ENCODE measurements around the gene EML5.
A peak's percentile ranks its signal among the peaks of the same experiment; 100 is the strongest.

Gene EML5

DNA sequence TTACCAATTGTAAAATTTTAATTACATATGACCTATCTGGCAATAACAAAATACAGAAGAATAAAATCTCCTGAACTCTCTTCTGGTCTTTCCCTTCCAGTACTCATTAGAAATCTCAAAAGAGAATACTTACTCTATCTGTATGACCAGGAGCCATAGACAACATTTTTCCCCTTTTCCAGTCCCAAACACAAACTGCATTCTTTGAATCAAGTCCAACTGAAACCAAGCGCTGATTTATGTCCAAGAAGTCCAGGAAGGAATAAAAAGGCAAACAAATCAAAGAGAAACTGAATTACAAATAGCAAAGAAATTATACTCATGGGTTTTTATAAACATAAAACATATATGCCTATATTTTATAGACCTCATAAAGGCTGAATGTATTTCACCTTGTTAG is 46.7 kb downstream of the EML5 start:
- CTCF ChIA-PET, result no interaction called here
- no CpG with 5 or more reads among the region's 1 CpG for WGBS (ENCODE audit: insufficient coverage)
- H3K27ac ChIP-seq (ENCODE audit: insufficient read depth in 1 of 2, low read depth in 1 of 2, low read length in 2 of 2, poor library complexity in 1 of 2, severe bottlenecking in 2 of 2), result no peak overlapping the region
- no peaks in the 10 kb centered on the region for H3K9me3 ChIP-seq (ENCODE audit: control extremely low read depth in 1 of 5, control insufficient read depth in 4 of 5, insufficient read depth in 2 of 5, low read depth in 1 of 5, low read length in 4 of 5)
- no peaks in the 10 kb centered on the region for H3K4me1 ChIP-seq (ENCODE audit: control extremely low read depth in 1 of 4, control insufficient read depth in 4 of 4, insufficient read depth in 4 of 4, low read length in 3 of 4)
- no peak for DNase-seq
- POLR2A ChIA-PET, result no interaction called here
- no peaks in the 10 kb centered on the region for H3K36me3 ChIP-seq (ENCODE audit: control insufficient read depth in 4 of 4, insufficient read depth in 4 of 4, low read length in 3 of 4)
- H3K27me3 ChIP-seq (replicated peaks in 2 of 5; ENCODE audit: control insufficient read depth in 4 of 5, insufficient read depth in 5 of 5, low read length in 4 of 5), result no peaks in the 10 kb centered on the region
- no peak overlapping the region for H3K4me3 ChIP-seq (ENCODE audit: control insufficient read depth in 1 of 7, extremely low read depth in 1 of 7, insufficient read depth in 4 of 7, low read depth in 2 of 7, low read length in 6 of 7)

DNA sequence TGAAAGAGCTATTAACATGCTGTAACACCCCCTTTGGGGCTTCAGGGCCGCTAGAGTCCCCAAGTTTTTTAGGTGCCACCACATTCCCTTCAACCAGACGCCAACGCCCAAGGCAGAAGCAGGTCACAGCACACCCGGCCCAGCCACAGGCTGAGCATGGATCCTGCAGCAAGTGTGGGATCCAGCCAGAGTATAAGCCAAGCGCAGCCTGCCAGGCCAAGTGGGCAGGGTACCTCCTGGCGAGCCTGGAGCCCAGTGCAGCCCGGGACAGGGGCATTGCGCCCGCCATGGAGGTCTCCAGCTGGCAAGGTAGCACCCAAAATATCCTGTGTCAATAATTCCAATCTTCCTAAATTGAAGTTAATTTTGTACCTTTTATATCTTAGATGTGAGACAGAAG is 55.5 kb downstream of the EML5 start:
- H3K4me3 ChIP-seq (ENCODE audit: control insufficient read depth in 1 of 7, extremely low read depth in 1 of 7, insufficient read depth in 4 of 7, low read depth in 2 of 7, low read length in 6 of 7), result no peak overlapping the region
- no peak for DNase-seq
- POLR2A ChIA-PET, result no interaction called here
- peaks cover 0 to 9% (median 0%) of the 10 kb centered on the region in 5 experiments for H3K9me3 ChIP-seq (ENCODE audit: control extremely low read depth in 1 of 5, control insufficient read depth in 4 of 5, insufficient read depth in 2 of 5, low read depth in 1 of 5, low read length in 4 of 5)
- peaks cover 0 to 3% (median 0%) of the 10 kb centered on the region in 4 experiments for H3K36me3 ChIP-seq (ENCODE audit: control insufficient read depth in 4 of 4, insufficient read depth in 4 of 4, low read length in 3 of 4)
- no peaks in the 10 kb centered on the region for H3K27me3 ChIP-seq (replicated peaks in 2 of 5; ENCODE audit: control insufficient read depth in 4 of 5, insufficient read depth in 5 of 5, low read length in 4 of 5)
- CTCF ChIA-PET, result no interaction called here
- no peak overlapping the region for H3K27ac ChIP-seq (ENCODE audit: insufficient read depth in 1 of 2, low read depth in 1 of 2, low read length in 2 of 2, poor library complexity in 1 of 2, severe bottlenecking in 2 of 2)
- no peaks in the 10 kb centered on the region for H3K4me1 ChIP-seq (ENCODE audit: control extremely low read depth in 1 of 4, control insufficient read depth in 4 of 4, insufficient read depth in 4 of 4, low read length in 3 of 4)
- WGBS (ENCODE audit: insufficient coverage), result 98% methylated on average over 6 of the region's 9 CpGs

DNA sequence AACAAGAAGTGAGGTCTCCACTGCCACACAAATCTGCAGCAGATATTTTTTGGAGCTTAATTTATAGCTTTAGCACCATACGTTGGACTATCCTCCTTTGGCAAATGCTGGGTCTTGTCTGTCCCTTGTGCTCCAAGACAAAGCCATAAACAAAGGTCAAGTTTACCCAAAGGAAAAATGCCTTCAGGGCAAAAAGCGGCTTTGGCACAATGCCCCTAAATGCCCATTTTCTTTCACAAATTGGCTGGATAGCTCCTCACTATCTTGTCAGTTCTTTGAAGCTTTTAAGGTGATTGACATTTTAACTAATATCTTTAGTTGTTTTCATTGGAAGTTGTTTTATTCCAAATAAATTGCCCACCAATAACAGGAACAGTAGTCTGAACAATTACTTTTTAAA is 59.6 kb downstream of the EML5 start:
- ChIA-PET CTCF (interaction anchor here (0.8 to 1.3 kb wide), 2 partner anchors 64 to 134 kb away, joined by 3 read pairs; no protein-coding TSS in a partner anchor), POLR2A (no interaction called here)
- Histone ChIP-seq H3K36me3 (ENCODE audit: control insufficient read depth in 4 of 4, insufficient read depth in 4 of 4, low read length in 3 of 4) (peaks cover 0 to 3% (median 0%) of the 10 kb centered on the region in 4 experiments), H3K9me3 (ENCODE audit: control extremely low read depth in 1 of 5, control insufficient read depth in 4 of 5, insufficient read depth in 2 of 5, low read depth in 1 of 5, low read length in 4 of 5) (peaks cover 0 to 9% (median 0%) of the 10 kb centered on the region in 5 experiments), H3K27me3 (replicated peaks in 2 of 5; ENCODE audit: control insufficient read depth in 4 of 5, insufficient read depth in 5 of 5, low read length in 4 of 5) (no peaks in the 10 kb centered on the region), H3K4me1 (ENCODE audit: control extremely low read depth in 1 of 4, control insufficient read depth in 4 of 4, insufficient read depth in 4 of 4, low read length in 3 of 4) (no peaks in the 10 kb centered on the region), H3K4me3 (ENCODE audit: control insufficient read depth in 1 of 7, extremely low read depth in 1 of 7, insufficient read depth in 4 of 7, low read depth in 2 of 7, low read length in 6 of 7) (no peak overlapping the region), H3K27ac (ENCODE audit: insufficient read depth in 1 of 2, low read depth in 1 of 2, low read length in 2 of 2, poor library complexity in 1 of 2, severe bottlenecking in 2 of 2) (no peak overlapping the region)
- 93% methylated on average over 1 of the region's 2 CpGs for WGBS (ENCODE audit: insufficient coverage)
- no peak for DNase-seq

DNA sequence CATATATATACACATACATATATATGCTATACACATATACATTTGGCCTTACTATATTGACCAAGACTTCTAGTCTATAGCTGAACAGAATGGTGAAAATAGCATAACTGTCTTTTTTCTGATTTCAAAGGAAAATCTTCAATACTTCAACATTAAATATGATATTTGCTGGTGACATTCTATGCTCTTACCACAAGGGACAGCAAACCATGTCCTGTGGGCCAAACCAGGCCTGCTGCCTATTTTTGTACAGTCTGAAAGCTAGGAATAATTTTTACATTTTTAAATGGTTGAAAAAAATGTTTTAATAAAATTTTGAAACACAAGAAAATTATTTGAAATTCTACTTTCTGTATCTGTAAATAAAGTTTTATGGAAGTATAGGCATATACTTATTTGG is 63.6 kb downstream of the EML5 start:
- H3K4me1 ChIP-seq (ENCODE audit: control extremely low read depth in 1 of 4, control insufficient read depth in 4 of 4, insufficient read depth in 4 of 4, low read length in 3 of 4), result no peaks in the 10 kb centered on the region
- POLR2A ChIA-PET, result no interaction called here
- no peaks in the 10 kb centered on the region for H3K27me3 ChIP-seq (replicated peaks in 2 of 5; ENCODE audit: control insufficient read depth in 4 of 5, insufficient read depth in 5 of 5, low read length in 4 of 5)
- no peak overlapping the region for H3K4me3 ChIP-seq (ENCODE audit: control insufficient read depth in 1 of 7, extremely low read depth in 1 of 7, insufficient read depth in 4 of 7, low read depth in 2 of 7, low read length in 6 of 7)
- H3K9me3 ChIP-seq (ENCODE audit: control extremely low read depth in 1 of 5, control insufficient read depth in 4 of 5, insufficient read depth in 2 of 5, low read depth in 1 of 5, low read length in 4 of 5), result no peaks in the 10 kb centered on the region
- CTCF ChIA-PET, result interaction anchor here (1.1 kb wide), 1 partner anchor 18 kb away, joined by 3 read pairs; no protein-coding TSS in a partner anchor
- no peak overlapping the region for H3K27ac ChIP-seq (ENCODE audit: insufficient read depth in 1 of 2, low read depth in 1 of 2, low read length in 2 of 2, poor library complexity in 1 of 2, severe bottlenecking in 2 of 2)
- no peaks in the 10 kb centered on the region for H3K36me3 ChIP-seq (ENCODE audit: control insufficient read depth in 4 of 4, insufficient read depth in 4 of 4, low read length in 3 of 4)
- DNase-seq, result peak in 2 of 3 donors; percentile 2 to 9

DNA sequence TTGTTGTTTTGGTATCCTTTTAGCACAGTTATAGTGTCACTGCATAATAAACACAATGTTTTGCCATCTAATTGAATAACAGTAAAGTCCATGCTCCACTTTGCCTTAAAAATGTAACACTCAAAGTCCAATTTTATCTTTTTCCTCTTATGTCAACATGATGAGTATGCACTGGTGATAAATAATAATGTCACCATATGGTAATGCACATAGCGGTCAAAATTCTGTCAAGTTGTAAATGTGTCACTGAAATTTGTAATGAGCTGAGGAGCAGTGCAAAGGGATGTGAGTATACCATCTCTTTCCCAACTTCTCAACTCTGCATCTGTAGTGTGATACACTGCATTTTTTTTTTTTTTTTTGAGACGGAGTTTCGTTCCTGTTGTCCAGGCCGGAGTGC is 65.7 kb downstream of the EML5 start:
- no peak for DNase-seq
- H3K27ac ChIP-seq (ENCODE audit: insufficient read depth in 1 of 2, low read depth in 1 of 2, low read length in 2 of 2, poor library complexity in 1 of 2, severe bottlenecking in 2 of 2), result no peak overlapping the region
- no peaks in the 10 kb centered on the region for H3K9me3 ChIP-seq (ENCODE audit: control extremely low read depth in 1 of 5, control insufficient read depth in 4 of 5, insufficient read depth in 2 of 5, low read depth in 1 of 5, low read length in 4 of 5)
- CTCF ChIA-PET, result no interaction called here
- no peaks in the 10 kb centered on the region for H3K27me3 ChIP-seq (replicated peaks in 2 of 5; ENCODE audit: control insufficient read depth in 4 of 5, insufficient read depth in 5 of 5, low read length in 4 of 5)
- no peaks in the 10 kb centered on the region for H3K4me1 ChIP-seq (ENCODE audit: control extremely low read depth in 1 of 4, control insufficient read depth in 4 of 4, insufficient read depth in 4 of 4, low read length in 3 of 4)
- H3K36me3 ChIP-seq (ENCODE audit: control insufficient read depth in 4 of 4, insufficient read depth in 4 of 4, low read length in 3 of 4), result no peaks in the 10 kb centered on the region
- no CpG with 5 or more reads among the region's 4 CpGs for WGBS (ENCODE audit: insufficient coverage)
- H3K4me3 ChIP-seq (ENCODE audit: control insufficient read depth in 1 of 7, extremely low read depth in 1 of 7, insufficient read depth in 4 of 7, low read depth in 2 of 7, low read length in 6 of 7), result no peak overlapping the region
- POLR2A ChIA-PET, result no interaction called here

DNA sequence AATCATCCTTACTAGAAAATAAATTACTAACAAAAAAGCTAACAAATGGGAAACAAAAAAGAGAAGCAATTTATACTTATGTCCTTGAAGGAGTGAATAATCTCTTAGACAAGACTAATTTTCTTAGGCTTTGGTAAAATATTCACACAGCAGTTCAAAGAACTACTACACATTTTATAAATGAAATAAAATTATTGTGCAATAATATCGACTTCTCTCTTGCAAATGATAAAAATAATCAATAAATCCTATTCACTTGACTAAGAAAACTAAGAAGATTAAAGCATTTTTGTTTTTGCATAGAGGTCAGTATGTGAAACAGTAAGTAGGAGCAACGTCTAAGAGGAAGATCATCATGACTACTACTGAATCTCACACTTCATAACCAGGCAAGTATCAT is 82.0 kb downstream of the EML5 start:
- H3K27ac ChIP-seq (ENCODE audit: insufficient read depth in 1 of 2, low read depth in 1 of 2, low read length in 2 of 2, poor library complexity in 1 of 2, severe bottlenecking in 2 of 2), result no peak overlapping the region
- no CpG with 5 or more reads among the region's 2 CpGs for WGBS (ENCODE audit: insufficient coverage)
- peaks cover 0 to 3% (median 0%) of the 10 kb centered on the region in 4 experiments for H3K36me3 ChIP-seq (ENCODE audit: control insufficient read depth in 4 of 4, insufficient read depth in 4 of 4, low read length in 3 of 4)
- DNase-seq, result no peak
- H3K4me1 ChIP-seq (ENCODE audit: control extremely low read depth in 1 of 4, control insufficient read depth in 4 of 4, insufficient read depth in 4 of 4, low read length in 3 of 4), result no peaks in the 10 kb centered on the region
- ChIA-PET CTCF (no interaction called here), POLR2A (no interaction called here)
- H3K4me3 ChIP-seq (ENCODE audit: control insufficient read depth in 1 of 7, extremely low read depth in 1 of 7, insufficient read depth in 4 of 7, low read depth in 2 of 7, low read length in 6 of 7), result no peak overlapping the region
- no peaks in the 10 kb centered on the region for H3K9me3 ChIP-seq (ENCODE audit: control extremely low read depth in 1 of 5, control insufficient read depth in 4 of 5, insufficient read depth in 2 of 5, low read depth in 1 of 5, low read length in 4 of 5)
- H3K27me3 ChIP-seq (replicated peaks in 2 of 5; ENCODE audit: control insufficient read depth in 4 of 5, insufficient read depth in 5 of 5, low read length in 4 of 5), result no peaks in the 10 kb centered on the region

DNA sequence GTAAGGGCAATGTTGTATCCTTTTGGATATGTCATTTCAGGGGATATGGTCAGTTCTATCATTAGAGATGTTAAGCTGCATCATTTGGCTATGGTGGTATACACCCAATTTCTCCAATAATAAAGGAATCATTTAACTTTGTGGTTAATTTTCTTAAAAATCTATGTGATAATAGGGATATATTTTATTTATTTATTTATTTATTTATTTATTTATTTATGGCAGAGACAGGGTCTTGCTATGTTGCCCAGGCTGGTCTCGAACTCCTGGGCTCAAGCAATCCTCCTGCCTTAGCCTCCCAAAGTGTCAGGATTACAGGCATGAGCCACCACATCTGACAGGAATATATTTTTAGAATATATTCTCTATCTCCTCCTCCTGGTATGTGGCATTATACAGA is 85.7 kb downstream of the EML5 start:
- Histone ChIP-seq H3K9me3 (ENCODE audit: control extremely low read depth in 1 of 5, control insufficient read depth in 4 of 5, insufficient read depth in 2 of 5, low read depth in 1 of 5, low read length in 4 of 5) (no peaks in the 10 kb centered on the region), H3K4me1 (ENCODE audit: control extremely low read depth in 1 of 4, control insufficient read depth in 4 of 4, insufficient read depth in 4 of 4, low read length in 3 of 4) (no peaks in the 10 kb centered on the region), H3K27ac (ENCODE audit: insufficient read depth in 1 of 2, low read depth in 1 of 2, low read length in 2 of 2, poor library complexity in 1 of 2, severe bottlenecking in 2 of 2) (no peak overlapping the region), H3K27me3 (replicated peaks in 2 of 5; ENCODE audit: control insufficient read depth in 4 of 5, insufficient read depth in 5 of 5, low read length in 4 of 5) (no peaks in the 10 kb centered on the region), H3K4me3 (ENCODE audit: control insufficient read depth in 1 of 7, extremely low read depth in 1 of 7, insufficient read depth in 4 of 7, low read depth in 2 of 7, low read length in 6 of 7) (no peak overlapping the region), H3K36me3 (ENCODE audit: control insufficient read depth in 4 of 4, insufficient read depth in 4 of 4, low read length in 3 of 4) (peaks cover 0 to 3% (median 0%) of the 10 kb centered on the region in 4 experiments)
- WGBS (ENCODE audit: insufficient coverage), result no CpG with 5 or more reads among the region's 1 CpG
- CTCF ChIA-PET, result no interaction called here
- POLR2A ChIA-PET, result no interaction called here
- no peak for DNase-seq
